Gastroesophageal sphincter (tissue), 4 donors: ENCODE data around the gene SYTL5. TPM values are rescaled to one million over a fixed set of nuclear protein-coding genes. Genes with fewer than 3 reads are reported as not detected.

ENCODE experiments used
- ATAC-seq: fragments of 150-250 bp; one replicate; pipeline ENCODE4 v1.9.1; 2016; ENCODE audit warnings: mild to moderate bottlenecking, moderate library complexity
- H3K27ac ChIP-seq, 4 donors: fragments of 200-600 bp; sonication (generic) in 3 of 4; 1 replicate in 3 of 4; 2 replicates in 1 of 4; pipeline ENCODE4 v1.5.1; 2016 to 2019
- H3K27me3 ChIP-seq: fragments of 200-600 bp; sonication (generic); one replicate; pipeline ENCODE4 v1.5.1; 2019
- H3K36me3 ChIP-seq, 2 donors: fragments of 200-600 bp; sonication (generic); one replicate each; pipeline ENCODE4 v1.5.1; 2019; ENCODE audit warnings: control low read depth in 1 of 2
- H3K4me1 ChIP-seq, 3 donors: fragments of 200-600 bp; sonication (generic); 1 replicate in 2 of 3; 2 replicates in 1 of 3; pipeline ENCODE4 v1.5.1; 2016 to 2019; ENCODE audit warnings: control low read depth in 2 of 3
- H3K4me3 ChIP-seq, 2 donors: fragments of 200-600 bp; sonication (generic); one replicate each; pipeline ENCODE4 v1.5.1; 2019; ENCODE audit warnings: mild to moderate bottlenecking in 1 of 2, moderate library complexity in 1 of 2
- H3K9me3 ChIP-seq, 3 donors: fragments of 200-600 bp; sonication (generic); one replicate each; pipeline ENCODE4 v1.5.1; 2017 to 2019; ENCODE audit warnings: control low read depth in 2 of 3
- CTCF ChIP-seq, 4 experiments: fragments of 200-600 bp in 2 of 4; fragments of 450-650 bp in 2 of 4; sonication (generic) in 1 of 4; IDR thresholded peaks; one replicate each; pipeline ENCODE4 v1.5.1; 2017 to 2019; ENCODE audit warnings: antibody characterized with exemption in 4 of 4, mild to moderate bottlenecking in 2 of 4, moderate library complexity in 2 of 4
- EP300 ChIP-seq: sonication (generic); formaldehyde crosslinking; IDR thresholded peaks from one replicate; pipeline ENCODE4 v1.6.1; 2017; ENCODE audit warnings: antibody characterized with exemption, mild to moderate bottlenecking
- POLR2A ChIP-seq, 2 donors: fragments of 450-650 bp; IDR thresholded peaks; one replicate each; pipeline ENCODE4 v1.6.1; 2017; ENCODE audit warnings: antibody characterized with exemption in 2 of 2, mild to moderate bottlenecking in 2 of 2, moderate library complexity in 1 of 2
- POLR2AphosphoS5 ChIP-seq: sonication (generic); formaldehyde crosslinking; IDR thresholded peaks from one replicate; pipeline ENCODE4 v1.6.1; 2017; ENCODE audit warnings: antibody characterized with exemption
- WGBS, 2 donors: methylation state at CpG; one replicate each; pipeline ENCODE4 v1.1.5; 2018; ENCODE audit warnings: low coverage in 1 of 2; 5-methylcytosine and 5-hydroxymethylcytosine counted together
- total RNA-seq, 4 donors: library from RNA; depleted of rRNA; stranded (reverse); fragments of >200 nt; gene quantifications; one replicate each; pipeline ENCODE4 v1.1.0, GENCODE V29; 2016

Gene SYTL5
- total RNA-seq, 4 donors from 2014 or later: 0.08 to 1.3 (median 0.13) TPM; not detected in 1

DNA sequence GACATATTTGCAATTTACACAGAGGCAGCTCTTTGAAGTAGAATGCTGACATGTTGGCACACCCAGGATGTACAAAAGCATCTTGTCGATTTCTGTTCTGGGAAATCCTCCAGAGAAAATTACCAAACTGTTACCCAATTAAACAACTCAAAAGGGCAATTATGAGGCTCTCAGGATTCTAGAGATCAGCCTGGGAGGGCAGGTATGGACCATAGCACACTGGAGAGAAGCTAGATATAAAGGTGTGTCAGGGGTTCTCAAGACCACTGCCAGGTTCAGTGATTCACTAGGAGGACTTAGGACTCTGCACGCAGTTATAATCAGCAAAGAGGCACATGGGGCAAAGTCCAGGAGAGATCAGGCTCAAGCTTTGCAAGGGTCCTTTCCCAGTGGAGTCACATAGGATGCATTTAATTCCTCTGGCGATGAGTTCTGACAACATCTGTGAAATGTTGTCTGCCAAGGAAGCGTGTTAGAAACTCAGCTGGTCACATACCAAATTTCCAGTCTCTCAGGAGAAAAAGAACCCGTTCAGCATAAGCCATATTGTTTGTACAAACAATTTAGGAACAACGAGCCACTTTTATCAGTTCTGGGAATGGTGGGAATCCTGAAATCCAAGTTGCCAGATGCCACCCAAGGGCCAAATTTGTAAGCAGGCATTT is 100.8 kb downstream of the SYTL5 start:
- 43 to 58% methylated on average over 2 to 5 of the region's 6 CpGs for WGBS, 2 donors

GRCh38 chrX:38108364-38108763 is 102.0 kb downstream of the SYTL5 start:
- Histone ChIP-seq H3K27me3 (no peaks in the 10 kb centered on the region), H3K4me3 (no peak overlapping the region), H3K9me3 (no peaks in the 10 kb centered on the region), H3K36me3 (no peaks in the 10 kb centered on the region), H3K27ac (no peak overlapping the region), H3K4me1 (no peaks in the 10 kb centered on the region)
- TF ChIP-seq POLR2A (IDR thresholded peaks at IDR 0.05) (no peak), EP300 (no peak), POLR2AphosphoS5 (no peak), CTCF (IDR thresholded peaks at IDR 0.05) (no peak)
- 36 to 86% methylated on average over 1 to 6 of the region's 6 CpGs for WGBS, 2 donors
- ATAC-seq: no peak

More for the DNA sequence above, 100.8 kb downstream of the SYTL5 start:
- H3K27me3 ChIP-seq: no peaks in the 10 kb centered on the region
- ATAC-seq: no peak
- no peaks in the 10 kb centered on the region for H3K9me3 ChIP-seq
- no peak for TF ChIP-seq CTCF (IDR thresholded peaks at IDR 0.05)
- no peak for TF ChIP-seq POLR2AphosphoS5
- TF ChIP-seq EP300: no peak
- no peak for TF ChIP-seq POLR2A (IDR thresholded peaks at IDR 0.05)
- H3K4me1 ChIP-seq: no peaks in the 10 kb centered on the region
- no peak overlapping the region for H3K27ac ChIP-seq
- H3K4me3 ChIP-seq: no peak overlapping the region
- no peaks in the 10 kb centered on the region for H3K36me3 ChIP-seq

DNA sequence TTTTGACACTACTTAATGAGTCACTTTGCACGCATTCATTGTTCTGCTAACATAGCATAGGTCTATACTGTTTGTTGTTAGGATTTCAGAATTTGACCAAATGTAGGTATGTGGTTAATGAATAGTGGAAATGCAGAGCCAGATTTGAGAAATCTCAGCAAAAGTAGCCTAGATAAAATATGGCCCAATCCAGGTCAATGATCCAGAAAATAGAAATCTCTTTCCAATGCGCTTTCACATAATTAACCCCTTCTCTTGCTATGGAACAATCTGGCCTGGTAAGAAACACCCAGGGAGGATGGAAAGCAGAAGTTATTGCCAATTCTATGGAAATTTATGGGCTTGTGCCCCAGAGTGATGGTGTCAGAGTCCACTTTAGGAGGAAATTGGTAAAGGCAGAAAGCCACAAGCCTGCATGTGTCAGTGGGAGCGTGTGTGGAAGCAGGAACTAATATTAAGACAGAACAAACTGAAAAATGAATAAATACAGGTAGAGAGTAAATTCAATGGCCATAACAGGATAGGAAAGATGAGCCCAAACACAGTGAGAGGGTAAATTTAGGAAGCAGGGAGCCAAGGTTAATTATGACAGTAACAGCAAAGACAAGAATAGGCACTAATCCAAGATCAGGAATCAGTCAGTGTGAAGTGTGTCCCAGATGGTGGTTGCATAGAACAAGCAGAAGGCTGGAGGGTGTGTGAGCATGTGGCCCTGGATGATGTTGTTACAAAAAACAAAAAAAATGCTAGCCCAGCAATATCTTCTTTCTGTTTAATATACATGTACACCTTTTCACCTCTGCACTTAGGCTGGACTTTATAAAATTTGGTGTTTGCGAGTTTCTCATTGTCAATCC is 102.9 kb downstream of the SYTL5 start:
- Histone ChIP-seq H3K36me3 (no peaks in the 10 kb centered on the region), H3K27ac (no peak overlapping the region), H3K4me1 (no peaks in the 10 kb centered on the region), H3K27me3 (no peaks in the 10 kb centered on the region), H3K9me3 (no peaks in the 10 kb centered on the region), H3K4me3 (no peak overlapping the region)
- ATAC-seq: no peak
- 81 to 96% methylated on average over 3 of the region's 4 CpGs for WGBS, 2 donors
- TF ChIP-seq EP300: no peak
- TF ChIP-seq POLR2AphosphoS5: no peak
- no peak for TF ChIP-seq POLR2A (IDR thresholded peaks at IDR 0.05)
- no peak for TF ChIP-seq CTCF (IDR thresholded peaks at IDR 0.05)

DNA sequence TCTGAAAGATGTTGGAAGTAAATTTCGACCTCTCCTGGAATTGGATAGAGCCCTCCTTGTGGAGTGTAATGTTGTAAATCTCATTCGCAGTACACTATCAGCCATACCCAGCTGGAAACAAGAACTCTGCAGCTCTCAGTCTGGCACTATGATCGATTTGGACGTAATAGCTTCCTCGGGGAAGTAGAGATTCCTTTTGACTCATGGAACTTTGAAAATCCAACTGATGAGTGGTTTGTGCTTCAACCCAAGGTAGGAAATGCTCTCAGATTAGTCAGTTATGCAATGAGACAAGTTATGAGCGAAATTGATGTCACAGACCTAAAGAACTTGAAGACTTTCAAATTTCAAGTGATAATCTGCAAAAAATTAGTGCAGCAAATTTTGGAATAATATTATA is 103.9 kb downstream of the SYTL5 start:
- no peak overlapping the region for H3K4me3 ChIP-seq
- H3K9me3 ChIP-seq: no peaks in the 10 kb centered on the region
- ATAC-seq: no peak
- 43 to 76% methylated on average over 3 to 6 of the region's 6 CpGs for WGBS, 2 donors
- H3K4me1 ChIP-seq: no peaks in the 10 kb centered on the region
- no peak overlapping the region for H3K27ac ChIP-seq
- no peaks in the 10 kb centered on the region for H3K27me3 ChIP-seq
- TF ChIP-seq CTCF (IDR thresholded peaks at IDR 0.05): no peak
- TF ChIP-seq POLR2A (IDR thresholded peaks at IDR 0.05): no peak
- no peak for TF ChIP-seq POLR2AphosphoS5
- no peak for TF ChIP-seq EP300
- H3K36me3 ChIP-seq: no peaks in the 10 kb centered on the region

- no peak overlapping the region for H3K4me3 ChIP-seq
- no peak overlapping the region for H3K27ac ChIP-seq
- no peaks in the 10 kb centered on the region for H3K36me3 ChIP-seq
- no peak for TF ChIP-seq EP300
- no peak for TF ChIP-seq CTCF (IDR thresholded peaks at IDR 0.05)
- TF ChIP-seq POLR2AphosphoS5: no peak
- no peak for TF ChIP-seq POLR2A (IDR thresholded peaks at IDR 0.05)
- no peaks in the 10 kb centered on the region for H3K27me3 ChIP-seq
- no peak for ATAC-seq
- 91 to 96% methylated on average over 4 to 5 of the region's 5 CpGs for WGBS, 2 donors
- no peaks in the 10 kb centered on the region for H3K4me1 ChIP-seq
- no peaks in the 10 kb centered on the region for H3K9me3 ChIP-seq
These were observed 104.8 kb downstream of the SYTL5 start for GRCh38 chrX:38111196-38111595.
